Right atrium auricular region (tissue), 2 donors: ENCODE data around the gene IQGAP1. TPM values are rescaled to one million over a fixed set of nuclear protein-coding genes. Genes with fewer than 3 reads are reported as not detected.

Experiments
- DNase-seq: peaks from one replicate; pipeline ENCODE4 v3.0.0-alpha.2; 2019; ENCODE audit warnings: low spot score
- H3K27ac ChIP-seq, 2 donors: fragments of 200-600 bp; sonication (generic); 1 replicate in 1 of 2; 2 replicates in 1 of 2; pipeline ENCODE4 v1.5.1; 2016 to 2019
- H3K27me3 ChIP-seq, 2 donors: fragments of 200-600 bp; sonication (generic); one replicate each; pipeline versions ENCODE4 v1.5.1 to v1.6.0; 2017 to 2019
- H3K36me3 ChIP-seq: fragments of 200-600 bp; sonication (generic); one replicate; pipeline ENCODE4 v1.5.1; 2016
- H3K4me1 ChIP-seq, 2 donors: fragments of 200-600 bp; sonication (generic); one replicate each; pipeline versions ENCODE4 v1.5.1 to v1.6.0; 2017 to 2019
- H3K4me3 ChIP-seq, 2 donors: fragments of 200-600 bp; sonication (generic); 1 replicate in 1 of 2; 2 replicates in 1 of 2; pipeline ENCODE4 v1.5.1; 2017 to 2019; ENCODE audit warnings: mild to moderate bottlenecking in 1 of 2, moderate library complexity in 1 of 2
- H3K9me3 ChIP-seq, 2 donors: fragments of 200-600 bp; sonication (generic); one replicate each; pipeline ENCODE4 v1.5.1; 2019
- CTCF ChIP-seq, 2 donors: fragments of 200-600 bp; sonication (generic); IDR thresholded peaks; one replicate each; pipeline ENCODE4 v1.5.1; 2019; ENCODE audit warnings: antibody characterized with exemption in 2 of 2
- total RNA-seq, 2 donors: library from RNA; depleted of rRNA; stranded (reverse); fragments of >200 nt; gene quantifications; one replicate each; pipeline ENCODE4 v1.1.0, GENCODE V29; 2016

The IQGAP1 gene
- total RNA-seq, 2 donors from 2014 or later = 56.5 to 96.3 TPM

- H3K27me3 ChIP-seq = no peaks in the 10 kb centered on the region
- TF ChIP-seq CTCF (IDR thresholded peaks at IDR 0.05) = no peak
- peaks cover 0 to 11% of the 10 kb centered on the region in 2 donors for H3K4me1 ChIP-seq
- no peak for DNase-seq
- no peak overlapping the region for H3K27ac ChIP-seq
- no peaks in the 10 kb centered on the region for H3K9me3 ChIP-seq
- H3K4me3 ChIP-seq = peak overlapping the region; percentile 70 to 84
- H3K36me3 ChIP-seq = no peaks in the 10 kb centered on the region
Measured at GRCh38 chr15:90351479-90352106, 36.4 kb upstream of the IQGAP1 start.

DNA sequence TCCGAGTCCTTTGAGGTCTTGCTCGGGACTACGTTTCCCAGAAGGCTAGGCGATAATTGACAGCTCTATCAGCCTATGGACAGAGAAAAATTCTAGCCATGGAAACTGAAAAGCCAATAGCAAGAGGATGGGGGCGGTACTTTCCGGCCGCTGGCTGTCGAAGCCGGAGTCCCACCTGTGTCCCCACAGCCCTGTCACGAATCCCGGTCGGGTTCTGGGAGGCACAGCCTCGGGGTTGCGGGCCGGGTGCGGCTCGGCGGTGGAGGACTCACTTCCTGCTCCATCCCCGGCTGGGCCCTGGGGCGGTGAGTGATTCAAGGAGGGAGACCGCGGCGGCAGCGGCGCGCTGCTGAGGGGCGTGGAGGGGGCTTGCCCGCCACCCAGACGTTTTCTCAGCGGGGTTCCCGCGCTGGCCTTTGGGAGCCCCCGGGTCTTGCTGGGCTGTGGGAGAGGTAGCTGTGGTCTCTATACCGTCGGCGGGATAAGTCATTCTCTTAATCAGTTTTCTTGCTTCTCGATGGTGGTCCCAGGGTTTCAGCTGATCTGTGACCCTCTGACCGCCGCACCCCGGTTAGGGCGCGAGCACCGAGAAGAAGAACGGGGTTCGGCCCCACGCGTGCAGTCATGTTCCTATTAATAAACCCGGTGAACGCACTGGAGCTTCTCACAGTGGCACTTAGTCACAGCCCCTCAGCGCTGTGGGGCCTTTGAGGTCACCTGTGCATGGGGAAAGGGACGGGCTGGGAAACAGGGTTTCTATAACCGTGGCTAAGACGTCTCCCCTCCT, 35.7 kb upstream of the IQGAP1 start, which contains the start of gene ZNF774:
Gene ZNF774, plus strand, starts transcription at position 178 of the 787 bp plus-strand sequence. CDS start 2,377 bp downstream, outside the sequence.
- Histone ChIP-seq H3K36me3 (no peaks in the 10 kb centered on the region), H3K9me3 (no peaks in the 10 kb centered on the region), H3K27me3 (no peaks in the 10 kb centered on the region), H3K27ac (peak within 1 kb of the TSS; percentile 67 to 80), H3K4me3 (peak within 1 kb of the TSS; percentile 70 to 84), H3K4me1 (peaks cover 0 to 11% of the 10 kb centered on the region in 2 donors)
- peak; percentile 91 for DNase-seq
- TF ChIP-seq CTCF (IDR thresholded peaks at IDR 0.05) = no peak

GRCh38 chr15:90354986-90355385, 33.1 kb upstream of the IQGAP1 start:
- H3K9me3 ChIP-seq = no peaks in the 10 kb centered on the region
- H3K27ac ChIP-seq = no peak overlapping the region
- peaks cover 0 to 11% of the 10 kb centered on the region in 2 donors for H3K4me1 ChIP-seq
- H3K4me3 ChIP-seq = no peak overlapping the region
- no peak for TF ChIP-seq CTCF (IDR thresholded peaks at IDR 0.05)
- no peaks in the 10 kb centered on the region for H3K27me3 ChIP-seq
- peaks cover 8% of the 10 kb centered on the region for H3K36me3 ChIP-seq
- DNase-seq = no peak

DNA sequence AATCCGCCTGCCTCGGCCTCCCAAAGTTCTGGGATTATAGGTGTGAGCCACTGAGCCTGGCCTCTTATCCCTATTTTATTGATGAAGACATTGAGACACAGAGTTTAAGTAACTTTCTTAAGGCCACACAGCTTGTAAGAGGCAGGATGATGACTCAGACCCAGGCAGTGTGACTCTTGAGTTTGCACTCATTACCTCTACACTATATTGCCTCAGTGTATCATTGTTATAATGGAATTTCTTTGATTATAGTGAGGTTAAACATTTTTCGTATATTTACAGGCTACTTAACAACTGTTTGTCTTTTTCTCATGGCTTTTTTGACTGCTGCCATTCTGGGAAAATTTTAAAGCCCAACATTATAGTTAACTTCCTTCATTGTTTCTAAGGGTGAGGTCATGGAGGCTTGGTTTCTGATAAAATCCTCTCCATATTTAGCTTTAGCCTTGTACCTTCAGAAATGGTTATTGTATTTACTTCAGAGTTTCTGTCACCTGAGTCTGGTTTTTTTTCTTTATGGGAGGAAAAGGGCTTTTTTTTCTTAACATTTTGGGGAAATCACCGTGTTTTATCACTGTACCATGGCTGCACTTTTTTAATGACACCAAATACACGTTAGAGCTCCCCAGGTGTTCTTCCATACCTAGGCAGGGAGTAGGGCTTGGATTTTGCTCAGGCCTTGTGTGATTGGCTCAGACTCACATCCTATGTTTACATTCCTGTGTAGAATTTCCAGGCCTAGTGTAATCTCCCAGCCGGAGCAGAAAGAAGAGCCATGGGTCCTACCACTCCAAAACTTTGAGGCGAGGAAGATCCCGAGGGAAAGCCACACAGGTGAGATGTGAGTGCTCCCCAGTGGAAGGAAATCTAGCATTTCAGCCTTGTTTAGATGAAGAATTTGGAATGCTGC, 29.7 kb upstream of the IQGAP1 start:
- H3K27ac ChIP-seq = no peak overlapping the region
- peaks cover 0 to 18% of the 10 kb centered on the region in 2 donors for H3K4me1 ChIP-seq
- H3K4me3 ChIP-seq = no peak overlapping the region
- H3K27me3 ChIP-seq = no peaks in the 10 kb centered on the region
- DNase-seq = no peak
- TF ChIP-seq CTCF (IDR thresholded peaks at IDR 0.05) = no peak
- peaks cover 17% of the 10 kb centered on the region for H3K36me3 ChIP-seq
- no peaks in the 10 kb centered on the region for H3K9me3 ChIP-seq

GRCh38 chr15:90360746-90361145, 27.3 kb upstream of the IQGAP1 start:
- Histone ChIP-seq H3K4me3 (no peak overlapping the region), H3K9me3 (no peaks in the 10 kb centered on the region), H3K27me3 (no peaks in the 10 kb centered on the region), H3K36me3 (peaks cover 17% of the 10 kb centered on the region), H3K4me1 (peaks cover 0 to 20% of the 10 kb centered on the region in 2 donors), H3K27ac (no peak overlapping the region)
- TF ChIP-seq CTCF (IDR thresholded peaks at IDR 0.05) = no peak
- DNase-seq = no peak
